Vagina (tissue), 2 donors: ENCODE results near the gene FGFR2.

Source experiments
- POLR2AphosphoS5 ChIP-seq, 2 donors: sonication (generic); formaldehyde crosslinking; IDR thresholded peaks; one replicate each; pipeline ENCODE4 v1.9.0; 2017; ENCODE audit warnings: antibody characterized with exemption in 2 of 2, mild to moderate bottlenecking in 2 of 2, low read depth in 1 of 2; ENCODE audit not compliant: insufficient read depth in 1 of 2
- TF ChIP-seq, protein P1 (sequence below), 3 experiments: fragments of 450-650 bp in 2 of 3; fragments of 200-600 bp in 1 of 3; sonication (generic) in 1 of 3; IDR thresholded peaks; one replicate each; pipeline ENCODE4 v1.5.1; 2017 to 2019; ENCODE audit warnings: antibody characterized with exemption in 3 of 3, mild to moderate bottlenecking in 2 of 3, moderate library complexity in 2 of 3

DNA sequence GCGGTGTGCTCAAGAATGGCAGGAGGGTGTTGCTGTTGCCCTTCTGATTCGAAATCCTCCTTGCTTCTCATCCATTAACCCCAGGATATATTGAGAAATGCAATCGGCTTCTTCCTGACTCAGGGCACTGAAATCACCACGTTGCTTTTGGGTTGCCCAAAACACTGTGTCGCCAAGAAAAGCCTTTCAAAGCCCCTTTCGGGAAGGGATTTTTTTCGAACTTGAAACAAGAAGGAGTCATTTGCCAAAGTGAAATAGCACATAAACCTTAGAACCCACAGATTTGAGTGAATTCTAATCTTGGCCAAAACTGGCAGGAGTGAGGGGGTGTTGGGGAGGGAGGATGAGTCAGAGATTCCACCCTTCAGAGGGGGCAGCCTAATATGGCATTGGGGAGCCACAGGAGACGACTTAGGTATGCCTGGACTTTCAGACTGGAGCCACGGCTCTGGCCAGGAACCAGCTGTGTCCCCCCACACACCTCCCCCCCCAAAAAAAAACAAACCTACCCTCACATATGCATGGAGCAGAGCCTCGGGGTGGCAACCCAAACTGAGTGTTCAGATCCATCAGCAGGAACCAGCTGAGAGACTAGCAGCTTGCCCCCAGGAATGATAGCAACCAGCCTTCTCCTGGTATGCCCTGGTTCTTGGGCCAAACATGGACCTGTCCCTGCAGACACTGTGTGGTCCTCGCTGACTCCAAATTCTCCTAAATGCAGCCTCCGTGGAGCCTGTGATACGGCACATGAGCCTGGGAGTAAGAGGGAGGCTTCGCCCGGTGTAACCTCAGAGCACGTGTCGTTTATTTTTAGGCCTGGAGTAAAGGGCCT lies 138.4 kb downstream of the FGFR2 start:
- TF ChIP-seq, protein P1, sequence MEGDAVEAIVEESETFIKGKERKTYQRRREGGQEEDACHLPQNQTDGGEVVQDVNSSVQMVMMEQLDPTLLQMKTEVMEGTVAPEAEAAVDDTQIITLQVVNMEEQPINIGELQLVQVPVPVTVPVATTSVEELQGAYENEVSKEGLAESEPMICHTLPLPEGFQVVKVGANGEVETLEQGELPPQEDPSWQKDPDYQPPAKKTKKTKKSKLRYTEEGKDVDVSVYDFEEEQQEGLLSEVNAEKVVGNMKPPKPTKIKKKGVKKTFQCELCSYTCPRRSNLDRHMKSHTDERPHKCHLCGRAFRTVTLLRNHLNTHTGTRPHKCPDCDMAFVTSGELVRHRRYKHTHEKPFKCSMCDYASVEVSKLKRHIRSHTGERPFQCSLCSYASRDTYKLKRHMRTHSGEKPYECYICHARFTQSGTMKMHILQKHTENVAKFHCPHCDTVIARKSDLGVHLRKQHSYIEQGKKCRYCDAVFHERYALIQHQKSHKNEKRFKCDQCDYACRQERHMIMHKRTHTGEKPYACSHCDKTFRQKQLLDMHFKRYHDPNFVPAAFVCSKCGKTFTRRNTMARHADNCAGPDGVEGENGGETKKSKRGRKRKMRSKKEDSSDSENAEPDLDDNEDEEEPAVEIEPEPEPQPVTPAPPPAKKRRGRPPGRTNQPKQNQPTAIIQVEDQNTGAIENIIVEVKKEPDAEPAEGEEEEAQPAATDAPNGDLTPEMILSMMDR (IDR thresholded peaks at IDR 0.05) = no peak
- TF ChIP-seq POLR2AphosphoS5 (IDR thresholded peaks at IDR 0.05; ENCODE audit: insufficient read depth in 1 of 2, low read depth in 1 of 2) = no peak
